ENCODE results near the gene CAPN12. TPM values are rescaled to one million over a fixed set of nuclear protein-coding genes. Genes with fewer than 3 reads are reported as not detected.

Gene CAPN12
- total RNA-seq, 1 donor from 2014 or later, result 12.4 TPM

GRCh38 chr19:38709119-38709518, 35.2 kb downstream of the CAPN12 start:
- peaks cover 85% of the 10 kb centered on the region for H3K36me3 Mint-ChIP-seq (ENCODE audit: low read depth)
- ATAC-seq (ENCODE audit: low read depth) (no peak), DNase-seq (no peak)
- H3K4me3 Mint-ChIP-seq, result no peak overlapping the region
- H3K9me3 Mint-ChIP-seq, result no peaks in the 10 kb centered on the region
- no peak for TF ChIP-seq CTCF (IDR thresholded peaks at IDR 0.05)
- no peaks in the 10 kb centered on the region for H3K4me1 Mint-ChIP-seq
- intact Hi-C loops (cut with micrococcal nuclease), result no loop called here
- no peak overlapping the region for H3K27ac Mint-ChIP-seq
- POLR2A ChIA-PET, result no interaction called here
- H3K27me3 Mint-ChIP-seq, result no peaks in the 10 kb centered on the region
- CTCF ChIA-PET, result no interaction called here

- intact Hi-C loops (cut with micrococcal nuclease), result no loop called here
- POLR2A ChIA-PET, result no interaction called here
- no peak overlapping the region for H3K27ac Mint-ChIP-seq
Measured at GRCh38 chr19:38708413-38709024, 35.8 kb downstream of the CAPN12 start.

GRCh38 chr19:38707512-38708114, 36.7 kb downstream of the CAPN12 start:
- DNase-seq (no peak), ATAC-seq (ENCODE audit: low read depth) (no peak)
- no peaks in the 10 kb centered on the region for H3K27me3 Mint-ChIP-seq
- H3K27ac Mint-ChIP-seq, result no peak overlapping the region
- H3K4me3 Mint-ChIP-seq, result no peak overlapping the region
- H3K4me1 Mint-ChIP-seq, result no peaks in the 10 kb centered on the region
- peaks cover 84% of the 10 kb centered on the region for H3K36me3 Mint-ChIP-seq (ENCODE audit: low read depth)
- H3K9me3 Mint-ChIP-seq, result no peaks in the 10 kb centered on the region
- ChIA-PET POLR2A (no interaction called here), CTCF (interaction anchor here (0.6 kb wide), 1 partner anchor 124 kb away, joined by 3 read pairs; no protein-coding TSS in a partner anchor)
- TF ChIP-seq CTCF (IDR thresholded peaks at IDR 0.05), result no peak
- intact Hi-C loops (cut with micrococcal nuclease), result no loop called here

More at GRCh38 chr19:38708413-38709024, 35.8 kb downstream of the CAPN12 start:
- Mint-ChIP-seq H3K4me3 (no peak overlapping the region), H3K4me1 (no peaks in the 10 kb centered on the region), H3K9me3 (no peaks in the 10 kb centered on the region), H3K27me3 (no peaks in the 10 kb centered on the region), H3K36me3 (ENCODE audit: low read depth) (peaks cover 85% of the 10 kb centered on the region)
- CTCF ChIA-PET, result no interaction called here
- TF ChIP-seq CTCF (IDR thresholded peaks at IDR 0.05), result no peak
- ATAC-seq (ENCODE audit: low read depth) (no peak), DNase-seq (no peak)

- ATAC-seq (ENCODE audit: low read depth) (no peak), DNase-seq (no peak)
- no peak overlapping the region for H3K27ac Mint-ChIP-seq
- H3K4me1 Mint-ChIP-seq, result no peaks in the 10 kb centered on the region
- CTCF ChIA-PET, result no interaction called here
- H3K4me3 Mint-ChIP-seq, result no peak overlapping the region
- H3K27me3 Mint-ChIP-seq, result no peaks in the 10 kb centered on the region
- H3K36me3 Mint-ChIP-seq (ENCODE audit: low read depth), result peaks cover 88% of the 10 kb centered on the region
- POLR2A ChIA-PET, result interaction anchor here (0.7 kb wide), 1 partner anchor 16 kb away, joined by 3 read pairs; no protein-coding TSS in a partner anchor
- TF ChIP-seq CTCF (IDR thresholded peaks at IDR 0.05), result no peak
- intact Hi-C loops (cut with micrococcal nuclease), result no loop called here
- H3K9me3 Mint-ChIP-seq, result no peaks in the 10 kb centered on the region
Measured at GRCh38 chr19:38706792-38707511, 37.3 kb downstream of the CAPN12 start.
